H1 (cell line): ENCODE results near the gene DNAAF8. TPM values are rescaled to one million over a fixed set of nuclear protein-coding genes. Genes with fewer than 3 reads are reported as not detected.

Experiments
- polyA plus RNA-seq, 7 experiments: library from polyadenylated mRNA; depleted of rRNA in 3 of 7; stranded (reverse) in 5 of 7; unstranded in 2 of 7; fragments of >200 nt in 5 of 7; fragments of 200-250 nt in 2 of 7; gene quantifications; 1 replicate in 5 of 7; 2 replicates in 1 of 7; 4 replicates in 1 of 7; pipeline versions ENCODE4 v1.2.1 to v1.2.3, GENCODE V29; 2011 to 2013; ENCODE audit warnings: missing spikeins in 2 of 7, mixed read lengths in 2 of 7
- total RNA-seq: library from RNA; stranded (reverse); fragmentation: NEBNext Ultra II Directional; extraction: Animal tissue kit (Norgen Biotek cat#: 25700); gene quantifications from 2 replicates; pipeline ENCODE4 v1.2.1, GENCODE V29; 2021
- TF ChIP-seq, protein P1 (sequence below): fragments of 300-600 bp; sonication (generic); IDR thresholded peaks from 2 replicates; pipeline ENCODE4 v1.7.1; 2012; ENCODE audit warnings: low read length, moderate library complexity, mild to moderate bottlenecking, inconsistent platforms; ENCODE audit not compliant: insufficient replicate concordance

Gene DNAAF8
- total and polyA plus RNA-seq, 2 of the 8 experiments (the other 6 are each of a cell fraction or from before 2014, with no cell fraction given) = 0.39 TPM; not detected in 1

GRCh38 chr16:4743226-4743878 is 9.0 kb downstream of the DNAAF8 start (continued):
- TF ChIP-seq, protein P1, sequence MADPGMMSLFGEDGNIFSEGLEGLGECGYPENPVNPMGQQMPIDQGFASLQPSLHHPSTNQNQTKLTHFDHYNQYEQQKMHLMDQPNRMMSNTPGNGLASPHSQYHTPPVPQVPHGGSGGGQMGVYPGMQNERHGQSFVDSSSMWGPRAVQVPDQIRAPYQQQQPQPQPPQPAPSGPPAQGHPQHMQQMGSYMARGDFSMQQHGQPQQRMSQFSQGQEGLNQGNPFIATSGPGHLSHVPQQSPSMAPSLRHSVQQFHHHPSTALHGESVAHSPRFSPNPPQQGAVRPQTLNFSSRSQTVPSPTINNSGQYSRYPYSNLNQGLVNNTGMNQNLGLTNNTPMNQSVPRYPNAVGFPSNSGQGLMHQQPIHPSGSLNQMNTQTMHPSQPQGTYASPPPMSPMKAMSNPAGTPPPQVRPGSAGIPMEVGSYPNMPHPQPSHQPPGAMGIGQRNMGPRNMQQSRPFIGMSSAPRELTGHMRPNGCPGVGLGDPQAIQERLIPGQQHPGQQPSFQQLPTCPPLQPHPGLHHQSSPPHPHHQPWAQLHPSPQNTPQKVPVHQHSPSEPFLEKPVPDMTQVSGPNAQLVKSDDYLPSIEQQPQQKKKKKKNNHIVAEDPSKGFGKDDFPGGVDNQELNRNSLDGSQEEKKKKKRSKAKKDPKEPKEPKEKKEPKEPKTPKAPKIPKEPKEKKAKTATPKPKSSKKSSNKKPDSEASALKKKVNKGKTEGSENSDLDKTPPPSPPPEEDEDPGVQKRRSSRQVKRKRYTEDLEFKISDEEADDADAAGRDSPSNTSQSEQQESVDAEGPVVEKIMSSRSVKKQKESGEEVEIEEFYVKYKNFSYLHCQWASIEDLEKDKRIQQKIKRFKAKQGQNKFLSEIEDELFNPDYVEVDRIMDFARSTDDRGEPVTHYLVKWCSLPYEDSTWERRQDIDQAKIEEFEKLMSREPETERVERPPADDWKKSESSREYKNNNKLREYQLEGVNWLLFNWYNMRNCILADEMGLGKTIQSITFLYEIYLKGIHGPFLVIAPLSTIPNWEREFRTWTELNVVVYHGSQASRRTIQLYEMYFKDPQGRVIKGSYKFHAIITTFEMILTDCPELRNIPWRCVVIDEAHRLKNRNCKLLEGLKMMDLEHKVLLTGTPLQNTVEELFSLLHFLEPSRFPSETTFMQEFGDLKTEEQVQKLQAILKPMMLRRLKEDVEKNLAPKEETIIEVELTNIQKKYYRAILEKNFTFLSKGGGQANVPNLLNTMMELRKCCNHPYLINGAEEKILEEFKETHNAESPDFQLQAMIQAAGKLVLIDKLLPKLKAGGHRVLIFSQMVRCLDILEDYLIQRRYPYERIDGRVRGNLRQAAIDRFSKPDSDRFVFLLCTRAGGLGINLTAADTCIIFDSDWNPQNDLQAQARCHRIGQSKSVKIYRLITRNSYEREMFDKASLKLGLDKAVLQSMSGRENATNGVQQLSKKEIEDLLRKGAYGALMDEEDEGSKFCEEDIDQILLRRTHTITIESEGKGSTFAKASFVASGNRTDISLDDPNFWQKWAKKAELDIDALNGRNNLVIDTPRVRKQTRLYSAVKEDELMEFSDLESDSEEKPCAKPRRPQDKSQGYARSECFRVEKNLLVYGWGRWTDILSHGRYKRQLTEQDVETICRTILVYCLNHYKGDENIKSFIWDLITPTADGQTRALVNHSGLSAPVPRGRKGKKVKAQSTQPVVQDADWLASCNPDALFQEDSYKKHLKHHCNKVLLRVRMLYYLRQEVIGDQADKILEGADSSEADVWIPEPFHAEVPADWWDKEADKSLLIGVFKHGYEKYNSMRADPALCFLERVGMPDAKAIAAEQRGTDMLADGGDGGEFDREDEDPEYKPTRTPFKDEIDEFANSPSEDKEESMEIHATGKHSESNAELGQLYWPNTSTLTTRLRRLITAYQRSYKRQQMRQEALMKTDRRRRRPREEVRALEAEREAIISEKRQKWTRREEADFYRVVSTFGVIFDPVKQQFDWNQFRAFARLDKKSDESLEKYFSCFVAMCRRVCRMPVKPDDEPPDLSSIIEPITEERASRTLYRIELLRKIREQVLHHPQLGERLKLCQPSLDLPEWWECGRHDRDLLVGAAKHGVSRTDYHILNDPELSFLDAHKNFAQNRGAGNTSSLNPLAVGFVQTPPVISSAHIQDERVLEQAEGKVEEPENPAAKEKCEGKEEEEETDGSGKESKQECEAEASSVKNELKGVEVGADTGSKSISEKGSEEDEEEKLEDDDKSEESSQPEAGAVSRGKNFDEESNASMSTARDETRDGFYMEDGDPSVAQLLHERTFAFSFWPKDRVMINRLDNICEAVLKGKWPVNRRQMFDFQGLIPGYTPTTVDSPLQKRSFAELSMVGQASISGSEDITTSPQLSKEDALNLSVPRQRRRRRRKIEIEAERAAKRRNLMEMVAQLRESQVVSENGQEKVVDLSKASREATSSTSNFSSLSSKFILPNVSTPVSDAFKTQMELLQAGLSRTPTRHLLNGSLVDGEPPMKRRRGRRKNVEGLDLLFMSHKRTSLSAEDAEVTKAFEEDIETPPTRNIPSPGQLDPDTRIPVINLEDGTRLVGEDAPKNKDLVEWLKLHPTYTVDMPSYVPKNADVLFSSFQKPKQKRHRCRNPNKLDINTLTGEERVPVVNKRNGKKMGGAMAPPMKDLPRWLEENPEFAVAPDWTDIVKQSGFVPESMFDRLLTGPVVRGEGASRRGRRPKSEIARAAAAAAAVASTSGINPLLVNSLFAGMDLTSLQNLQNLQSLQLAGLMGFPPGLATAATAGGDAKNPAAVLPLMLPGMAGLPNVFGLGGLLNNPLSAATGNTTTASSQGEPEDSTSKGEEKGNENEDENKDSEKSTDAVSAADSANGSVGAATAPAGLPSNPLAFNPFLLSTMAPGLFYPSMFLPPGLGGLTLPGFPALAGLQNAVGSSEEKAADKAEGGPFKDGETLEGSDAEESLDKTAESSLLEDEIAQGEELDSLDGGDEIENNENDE = no peak
